Fibroblast of lung (primary cell): ENCODE data around the gene DNAJC8.

Source experiments
- CTCF ChIP-seq, 2 donors: IDR thresholded peaks in 1 of 2; conservative IDR thresholded peaks in 1 of 2; 1 replicate in 1 of 2; 2 replicates in 1 of 2; pipeline ENCODE4 v1.5.1; 2011 to 2012; ENCODE audit warnings: low read length in 2 of 2, control low read depth in 1 of 2, inconsistent platforms in 1 of 2, low read depth in 1 of 2, mild to moderate bottlenecking in 1 of 2
- EZH2 ChIP-seq: IDR thresholded peaks from 2 replicates; pipeline ENCODE4 v1.5.1; 2012; ENCODE audit warnings: low read length, control low read depth, mild to moderate bottlenecking; ENCODE audit errors: missing control alignments

DNA sequence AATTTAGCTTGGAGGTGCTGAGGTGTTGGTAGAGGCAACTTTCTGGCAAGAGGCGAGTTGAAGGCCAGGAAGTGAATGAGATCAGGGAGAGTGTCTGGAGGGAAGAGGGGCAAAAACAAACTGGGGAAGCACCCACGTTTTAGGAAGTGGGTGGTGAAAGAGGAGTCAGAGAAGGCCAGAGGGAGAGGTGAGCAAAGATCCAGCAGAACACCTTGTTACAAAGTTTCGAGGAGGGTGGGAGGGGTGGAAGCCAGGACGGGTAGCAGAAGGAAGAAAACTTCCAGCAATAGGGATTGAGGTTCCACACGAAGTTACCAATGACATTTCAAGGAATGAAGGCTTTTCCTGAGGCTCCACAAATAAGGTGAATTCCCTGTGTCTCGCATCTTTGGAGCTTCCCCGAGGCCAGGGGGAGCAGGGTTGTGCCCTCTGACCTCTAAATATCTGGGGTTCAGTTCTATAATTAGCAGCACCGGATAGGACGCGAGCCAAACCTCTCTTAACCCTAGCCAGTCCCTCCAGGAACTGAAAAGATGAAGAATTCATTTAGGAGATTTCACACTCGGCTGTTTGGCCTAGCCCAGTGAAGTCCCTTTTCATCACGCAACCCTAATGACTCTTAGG lies 25.9 kb upstream of the DNAJC8 start:
- TF ChIP-seq CTCF (conservative IDR thresholded peaks at IDR 0.05 in 1 of 2, IDR thresholded peaks at IDR 0.05 in 1 of 2; ENCODE audit: low read depth in 1 of 2, low read length in 2 of 2) (no peak), EZH2 (no peak)
